Keratinocyte (primary cell): ENCODE data around the gene PIK3AP1. TPM values are rescaled to one million over a fixed set of nuclear protein-coding genes. Genes with fewer than 3 reads are reported as not detected.
A peak's percentile ranks its signal among the peaks of the same experiment; 100 is the strongest.

Experiments
- DNase-seq: peaks from one replicate; pipeline ENCODE4 v3.0.0-alpha.2; 2011; ENCODE audit warnings: low read depth, missing footprints, low spot score
- FAIRE-seq: peaks from 2 replicates; lab custom pipeline; 2011; peaks lifted over from hg19 to GRCh38; lab: Jason Lieb, UNC
- H2AFZ ChIP-seq: 2 replicates; pipeline ENCODE4 v1.6.0; 2012; ENCODE audit warnings: low read length, control low read depth, inconsistent platforms; ENCODE audit not compliant: control insufficient read depth
- H3K27ac ChIP-seq: 2 replicates; pipeline ENCODE4 v1.5.1; 2011; ENCODE audit warnings: low read length; ENCODE audit not compliant: control insufficient read depth, insufficient read depth
- H3K27me3 ChIP-seq: 3 replicates; pipeline ENCODE4 v1.6.0; 2011; ENCODE audit warnings: low read length; ENCODE audit not compliant: control insufficient read depth, insufficient read depth; ENCODE audit errors: extremely low read depth
- H3K36me3 ChIP-seq, 2 experiments: 2 replicates in 1 of 2; 3 replicates in 1 of 2; pipeline ENCODE4 v1.5.1; 2011; ENCODE audit warnings: low read length in 2 of 2, mild to moderate bottlenecking in 1 of 2; ENCODE audit not compliant: control insufficient read depth in 2 of 2, insufficient read depth in 2 of 2; ENCODE audit errors: extremely low read depth in 1 of 2
- H3K4me1 ChIP-seq: 3 replicates; pipeline ENCODE4 v1.5.1; 2011; ENCODE audit warnings: low read length; ENCODE audit not compliant: control insufficient read depth, insufficient read depth; ENCODE audit errors: extremely low read depth
- H3K4me2 ChIP-seq: 3 replicates; pipeline ENCODE4 v1.6.0; 2011; ENCODE audit warnings: low read depth, low read length; ENCODE audit not compliant: control insufficient read depth, insufficient read depth; ENCODE audit errors: extremely low read depth
- H3K4me3 ChIP-seq, 3 experiments: fragments of 200-600 bp in 1 of 3; sonication (generic) in 1 of 3; 2 replicates in 2 of 3; 3 replicates in 1 of 3; pipeline ENCODE4 v1.5.1; 2011 to 2016; ENCODE audit warnings: low read length in 3 of 3, mild to moderate bottlenecking in 3 of 3, control low read depth in 2 of 3, inconsistent platforms in 1 of 3, low read depth in 1 of 3, mixed read lengths in 1 of 3, mixed run types in 1 of 3, moderate library complexity in 1 of 3; ENCODE audit not compliant: control insufficient read depth in 2 of 3, insufficient read depth in 2 of 3; ENCODE audit errors: extremely low read depth in 1 of 3
- H3K79me2 ChIP-seq: 2 replicates; pipeline ENCODE4 v1.6.0; 2012; ENCODE audit warnings: low read length; ENCODE audit not compliant: control insufficient read depth, insufficient read depth
- H3K9ac ChIP-seq: 3 replicates; pipeline ENCODE4 v1.6.0; 2011; ENCODE audit warnings: low read length; ENCODE audit not compliant: control insufficient read depth, insufficient read depth; ENCODE audit errors: extremely low read depth
- H3K9me1 ChIP-seq: 3 replicates; pipeline ENCODE4 v1.6.0; 2011; ENCODE audit warnings: low read length; ENCODE audit not compliant: control insufficient read depth, insufficient read depth; ENCODE audit errors: extremely low read depth
- H3K9me3 ChIP-seq: 2 replicates; pipeline ENCODE4 v1.5.1; 2012; ENCODE audit warnings: low read depth, low read length; ENCODE audit not compliant: control insufficient read depth
- H4K20me1 ChIP-seq: 3 replicates; pipeline ENCODE4 v1.6.0; 2011; ENCODE audit warnings: low read length; ENCODE audit not compliant: control insufficient read depth, insufficient read depth; ENCODE audit errors: extremely low read depth
- CTCF ChIP-seq, 3 experiments: IDR thresholded peaks in 1 of 3; conservative IDR thresholded peaks in 1 of 3; optimal IDR thresholded peaks in 1 of 3; 2 replicates in 2 of 3; 3 replicates in 1 of 3; pipeline versions ENCODE3 to v1.5.1; 2011; ENCODE audit warnings: low read length in 3 of 3, mild to moderate bottlenecking in 3 of 3, moderate library complexity in 2 of 3, control low read depth in 1 of 3, inconsistent platforms in 1 of 3; ENCODE audit not compliant: insufficient read depth in 2 of 3; ENCODE audit errors: extremely low read depth in 1 of 3
- EZH2 ChIP-seq: IDR thresholded peaks from one replicate; pipeline ENCODE4 v1.6.1; 2012; ENCODE audit warnings: inconsistent platforms, mild to moderate bottlenecking, low read length, moderate library complexity
- dilution Hi-C: fragments of 300-500 bp; cut with MboI; formaldehyde crosslinking; loops from one replicate; pipeline ENCODE4 v1.7.0; 2020; ENCODE audit warnings: low sequenced_read_pairs; ENCODE audit not compliant: extremely low pct_ligation_motif_present
- polyA plus RNA-seq, 5 experiments: library from polyadenylated mRNA; depleted of rRNA in 3 of 5; stranded (reverse) in 3 of 5; stranded (forward) in 1 of 5; unstranded in 1 of 5; fragments of >200 nt; gene quantifications; 1 replicate in 1 of 5; 2 replicates in 3 of 5; 3 replicates in 1 of 5; pipeline versions ENCODE4 v1.2.1 to v1.2.3, GENCODE V29; 2011 to 2012; ENCODE audit warnings: missing spikeins in 2 of 5, low read depth in 1 of 5, low replicate concordance in 1 of 5

PIK3AP1 gene
- polyA plus RNA-seq, 1 donor (not counting 4 experiments of a cell fraction or from before 2014, with no cell fraction given) = not detected

- Histone ChIP-seq H3K9me3 (no peaks in the 10 kb centered on the region), H3K79me2 (no peaks in the 10 kb centered on the region)
Measured at GRCh38 chr10:96724621-96725020, 4.3 kb upstream of the PIK3AP1 start.

GRCh38 chr10:96721207-96721572, 876 bp upstream of the PIK3AP1 start:
- H3K9ac ChIP-seq = no peak overlapping the region
- peaks cover 20% of the 10 kb centered on the region for H3K27me3 ChIP-seq
- H4K20me1 ChIP-seq = no peaks in the 10 kb centered on the region
- dilution Hi-C loops = no loop called here
- peak overlapping the region; percentile 29 for H3K4me2 ChIP-seq
- no peak for DNase-seq
- TF ChIP-seq EZH2 (no peak), CTCF (optimal IDR thresholded peaks at IDR 0.05 in 1 of 3, IDR thresholded peaks at IDR 0.05 in 1 of 3, conservative IDR thresholded peaks at IDR 0.05 in 1 of 3; ENCODE audit: extremely low read depth in 1 of 3, insufficient read depth in 2 of 3, low read length in 3 of 3) (no peak)
- no peaks in the 10 kb centered on the region for H3K4me1 ChIP-seq
- no peaks in the 10 kb centered on the region for H3K9me1 ChIP-seq
- H3K4me3 ChIP-seq = no peak overlapping the region
- no peak for FAIRE-seq
- H3K9me3 ChIP-seq = no peaks in the 10 kb centered on the region
- H3K36me3 ChIP-seq = no peaks in the 10 kb centered on the region
- no peak overlapping the region for H2AFZ ChIP-seq
- no peaks in the 10 kb centered on the region for H3K79me2 ChIP-seq
- H3K27ac ChIP-seq = no peak overlapping the region

More at GRCh38 chr10:96724621-96725020, 4.3 kb upstream of the PIK3AP1 start:
- H3K27ac ChIP-seq = no peak overlapping the region
- H3K4me3 ChIP-seq = no peak overlapping the region
- no peaks in the 10 kb centered on the region for H3K36me3 ChIP-seq
- FAIRE-seq = no peak
- TF ChIP-seq CTCF (optimal IDR thresholded peaks at IDR 0.05 in 1 of 3, IDR thresholded peaks at IDR 0.05 in 1 of 3, conservative IDR thresholded peaks at IDR 0.05 in 1 of 3; ENCODE audit: extremely low read depth in 1 of 3, insufficient read depth in 2 of 3, low read length in 3 of 3) = no peak
- TF ChIP-seq EZH2 = no peak
- H2AFZ ChIP-seq = no peak overlapping the region
- no peaks in the 10 kb centered on the region for H3K4me1 ChIP-seq
- H4K20me1 ChIP-seq = no peaks in the 10 kb centered on the region
- H3K9me1 ChIP-seq = no peaks in the 10 kb centered on the region
- no peak overlapping the region for H3K9ac ChIP-seq
- H3K27me3 ChIP-seq = peaks cover 18% of the 10 kb centered on the region
- H3K4me2 ChIP-seq = no peak overlapping the region
- no peak for DNase-seq
- dilution Hi-C loops = no loop called here
